SK-N-SH (cell line): ENCODE data around the gene MAP6D1. TPM values are rescaled to one million over a fixed set of nuclear protein-coding genes. Genes with fewer than 3 reads are reported as not detected.

ENCODE experiments used
- CTCF ChIA-PET: fragments of 300-600, 350-600 bp; formaldehyde crosslinking; extraction: SDS; loops from one replicate; lab custom pipeline; 2021; lab: Yijun Ruan, JAX
- POLR2A ChIA-PET: fragments of 350-600 bp; sonication (Branson Sonifier 250); formaldehyde crosslinking; extraction: SDS; loops from one replicate; lab custom pipeline; 2020; ENCODE audit warnings: antibody characterized with exemption, inconsistent platforms; lab: Yijun Ruan, JAX
- DNase-seq: peaks from one replicate; pipeline ENCODE4 v3.0.0; 2012
- H2AFZ ChIP-seq: fragments of 200-600 bp; sonication (generic); 2 replicates; pipeline ENCODE4 v1.8.1; 2016; ENCODE audit warnings: antibody characterized with exemption, mild to moderate bottlenecking, low read depth
- H3F3A ChIP-seq: fragments of 200-600 bp; sonication (generic); replicated peaks from 2 replicates; pipeline ENCODE3; 2016; ENCODE audit warnings: antibody characterized with exemption, mild to moderate bottlenecking; ENCODE audit not compliant: insufficient read depth
- H3K27ac ChIP-seq, 2 experiments: fragments of 200-500 bp in 1 of 2; fragments of 200-600 bp in 1 of 2; sonication (Bioruptor generic) in 1 of 2; sonication (generic), shearing (Covaris generic) in 1 of 2; 2 replicates each; pipeline versions ENCODE4 v1.5.1 to v1.6.1; 2014 to 2016; ENCODE audit warnings: low read depth in 2 of 2, inconsistent platforms in 1 of 2, low read length in 1 of 2, mild to moderate bottlenecking in 1 of 2, mixed read lengths in 1 of 2
- H3K27me3 ChIP-seq: fragments of 200-600 bp; sonication (generic), shearing (Covaris generic); 2 replicates; pipeline ENCODE4 v1.6.1; 2016; ENCODE audit warnings: mixed run types; ENCODE audit not compliant: insufficient read depth
- H3K36me3 ChIP-seq, 2 experiments: fragments of 200-500 bp in 1 of 2; fragments of 200-600 bp in 1 of 2; sonication (Bioruptor generic) in 1 of 2; sonication (generic) in 1 of 2; replicated peaks in 1 of 2; 2 replicates each; pipeline versions ENCODE3 to v1.5.1; 2014 to 2016; ENCODE audit warnings: low read length in 1 of 2, mild to moderate bottlenecking in 1 of 2; ENCODE audit not compliant: insufficient read depth in 2 of 2, control insufficient read depth in 1 of 2
- H3K4me1 ChIP-seq, 2 experiments: fragments of 200-500 bp in 1 of 2; fragments of 200-600 bp in 1 of 2; sonication (Bioruptor generic) in 1 of 2; sonication (generic), shearing (Covaris generic) in 1 of 2; 2 replicates each; pipeline versions ENCODE4 v1.5.1 to v1.6.1; 2014 to 2016; ENCODE audit warnings: low read depth in 1 of 2, low read length in 1 of 2, mixed run types in 1 of 2; ENCODE audit not compliant: insufficient read depth in 2 of 2, control insufficient read depth in 1 of 2
- H3K4me2 ChIP-seq: fragments of 200-600 bp; sonication (generic), shearing (Covaris generic); 2 replicates; pipeline ENCODE4 v1.6.1; 2017; ENCODE audit warnings: mixed run types
- H3K4me3 ChIP-seq, 2 experiments: fragments of 200-500 bp in 1 of 2; fragments of 200-600 bp in 1 of 2; sonication (Bioruptor generic) in 1 of 2; sonication (generic), shearing (Covaris generic) in 1 of 2; 2 replicates each; pipeline versions ENCODE4 v1.5.1 to v1.8.1; 2014 to 2016; ENCODE audit warnings: low read depth in 2 of 2, inconsistent platforms in 1 of 2, low read length in 1 of 2, mild to moderate bottlenecking in 1 of 2, mixed read lengths in 1 of 2, moderate library complexity in 1 of 2
- H3K79me2 ChIP-seq: fragments of 200-600 bp; sonication (generic); 2 replicates; pipeline ENCODE4 v1.8.1; 2017; ENCODE audit warnings: mild to moderate bottlenecking; ENCODE audit not compliant: insufficient read depth
- H3K9ac ChIP-seq: fragments of 200-600 bp; sonication (generic); 2 replicates; pipeline ENCODE4 v1.6.1; 2017; ENCODE audit warnings: mixed run types
- H3K9me2 ChIP-seq: fragments of 200-600 bp; sonication (generic); 2 replicates; pipeline ENCODE4 v1.6.1; 2017; ENCODE audit warnings: mixed run types
- H3K9me3 ChIP-seq: fragments of 200-600 bp; sonication (generic); 2 replicates; pipeline ENCODE4 v1.6.1; 2017; ENCODE audit warnings: mixed run types, mild to moderate bottlenecking, moderate library complexity
- H4K20me1 ChIP-seq: fragments of 200-600 bp; sonication (generic); 2 replicates; pipeline ENCODE4 v1.6.1; 2017; ENCODE audit warnings: mild to moderate bottlenecking, mixed run types; ENCODE audit not compliant: insufficient read depth
- FOXJ3 ChIP-seq: sonication (generic); formaldehyde crosslinking; IDR thresholded peaks from 2 replicates; pipeline ENCODE4 v1.5.1; 2020; ENCODE audit warnings: mild to moderate bottlenecking, missing genetic modification reagents
- GABPA ChIP-seq: IDR thresholded peaks from 2 replicates; pipeline ENCODE4 v1.4.0; 2012; ENCODE audit warnings: low read depth, mild to moderate bottlenecking
- REST ChIP-seq: IDR thresholded peaks from 2 replicates; pipeline ENCODE4 v1.6.1; 2012; ENCODE audit warnings: mild to moderate bottlenecking, low read depth, low read length, moderate library complexity
- RXRA ChIP-seq: IDR thresholded peaks from 2 replicates; pipeline ENCODE4 v1.4.0; 2012; ENCODE audit warnings: low read depth, mild to moderate bottlenecking, borderline replicate concordance
- SIN3A ChIP-seq: IDR thresholded peaks from 2 replicates; pipeline ENCODE4 v1.6.1; 2012; ENCODE audit warnings: low read depth, mild to moderate bottlenecking, low read length, moderate library complexity, borderline replicate concordance
- USF1 ChIP-seq: IDR thresholded peaks from 2 replicates; pipeline ENCODE4 v1.4.0; 2012; ENCODE audit warnings: low read depth, borderline replicate concordance
- WGBS: methylation state at CpG from one replicate; pipeline ENCODE4 v1.1.6; 2017; ENCODE audit warnings: low lambda C conversion rate; 5-methylcytosine and 5-hydroxymethylcytosine counted together
- polyA plus RNA-seq, 3 experiments: library from polyadenylated mRNA; depleted of rRNA; stranded (reverse); fragments of >200 nt; gene quantifications; 2 replicates each; pipeline ENCODE4 v1.2.3, GENCODE V29; 2012
- TF ChIP-seq, protein P1 (sequence below): fragments of 200-600 bp; sonication (generic); IDR thresholded peaks from 2 replicates; pipeline ENCODE4 v1.6.1; 2017; ENCODE audit warnings: antibody characterized with exemption, mild to moderate bottlenecking, moderate library complexity

MAP6D1 gene
- polyA plus RNA-seq, 1 of the 3 experiments (the other 2 are of a cell fraction): 2.6 TPM

- H4K20me1 ChIP-seq: no peaks in the 10 kb centered on the region
- no peaks in the 10 kb centered on the region for H3K79me2 ChIP-seq
- no peaks in the 10 kb centered on the region for H3K27me3 ChIP-seq
- no peak overlapping the region for H3K9ac ChIP-seq
- H3K9me3 ChIP-seq: no peaks in the 10 kb centered on the region
- no peak overlapping the region for H2AFZ ChIP-seq
- no peaks in the 10 kb centered on the region for H3F3A ChIP-seq
- no peaks in the 10 kb centered on the region for H3K9me2 ChIP-seq
- TF ChIP-seq RXRA (no peak), SIN3A (no peak), FOXJ3 (no peak), GABPA (no peak)
- TF ChIP-seq, protein P1, sequence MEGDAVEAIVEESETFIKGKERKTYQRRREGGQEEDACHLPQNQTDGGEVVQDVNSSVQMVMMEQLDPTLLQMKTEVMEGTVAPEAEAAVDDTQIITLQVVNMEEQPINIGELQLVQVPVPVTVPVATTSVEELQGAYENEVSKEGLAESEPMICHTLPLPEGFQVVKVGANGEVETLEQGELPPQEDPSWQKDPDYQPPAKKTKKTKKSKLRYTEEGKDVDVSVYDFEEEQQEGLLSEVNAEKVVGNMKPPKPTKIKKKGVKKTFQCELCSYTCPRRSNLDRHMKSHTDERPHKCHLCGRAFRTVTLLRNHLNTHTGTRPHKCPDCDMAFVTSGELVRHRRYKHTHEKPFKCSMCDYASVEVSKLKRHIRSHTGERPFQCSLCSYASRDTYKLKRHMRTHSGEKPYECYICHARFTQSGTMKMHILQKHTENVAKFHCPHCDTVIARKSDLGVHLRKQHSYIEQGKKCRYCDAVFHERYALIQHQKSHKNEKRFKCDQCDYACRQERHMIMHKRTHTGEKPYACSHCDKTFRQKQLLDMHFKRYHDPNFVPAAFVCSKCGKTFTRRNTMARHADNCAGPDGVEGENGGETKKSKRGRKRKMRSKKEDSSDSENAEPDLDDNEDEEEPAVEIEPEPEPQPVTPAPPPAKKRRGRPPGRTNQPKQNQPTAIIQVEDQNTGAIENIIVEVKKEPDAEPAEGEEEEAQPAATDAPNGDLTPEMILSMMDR: no peak
- POLR2A ChIA-PET: no interaction called here
- DNase-seq: no peak
- CTCF ChIA-PET: no interaction called here
- H3K4me3 ChIP-seq: no peak overlapping the region
- no peaks in the 10 kb centered on the region for H3K4me1 ChIP-seq
- no peak overlapping the region for H3K4me2 ChIP-seq
- 96% methylated on average over 12 of the region's 12 CpGs for WGBS
- H3K27ac ChIP-seq: no peak overlapping the region
- peaks cover 38 to 81% of the 10 kb centered on the region in 2 experiments for H3K36me3 ChIP-seq
These were observed 17.5 kb downstream of the MAP6D1 start for GRCh38 chr3:183807881-183808280.

- Histone ChIP-seq H3K9ac (no peak overlapping the region), H3K9me3 (no peaks in the 10 kb centered on the region), H2AFZ (no peak overlapping the region), H3K79me2 (no peaks in the 10 kb centered on the region), H3K9me2 (no peaks in the 10 kb centered on the region), H3K4me1 (no peaks in the 10 kb centered on the region), H3K4me3 (no peak overlapping the region), H3K36me3 (peaks cover 38 to 77% of the 10 kb centered on the region in 2 experiments), H3K27ac (no peak overlapping the region), H3K27me3 (no peaks in the 10 kb centered on the region), H3K4me2 (no peak overlapping the region), H3F3A (no peaks in the 10 kb centered on the region), H4K20me1 (no peaks in the 10 kb centered on the region)
- no peak for DNase-seq
- WGBS: 98% methylated on average over 11 of the region's 12 CpGs
- ChIA-PET POLR2A (no interaction called here), CTCF (no interaction called here)
- TF ChIP-seq REST: no peak
- no peak for TF ChIP-seq USF1
- TF ChIP-seq RXRA: no peak
These were observed 18.1 kb downstream of the MAP6D1 start for GRCh38 chr3:183807209-183807728.
